NCI-H774 (cell line): ENCODE measurements around the gene TIGD1.

ENCODE experiments used
- DNase-seq: peaks from one replicate; lab custom pipeline; 2025; lab: John Stamatoyannopoulos, UW

Gene TIGD1

GRCh38 chr2:232523682-232524597 is 26.4 kb downstream of the TIGD1 start:
- no peak for DNase-seq

GRCh38 chr2:232523402-232523681 is 27.0 kb downstream of the TIGD1 start:
- DNase-seq = no peak

GRCh38 chr2:232522623-232523401 is 27.5 kb downstream of the TIGD1 start:
- DNase-seq = no peak

GRCh38 chr2:232521959-232522622 is 28.3 kb downstream of the TIGD1 start:
- no peak for DNase-seq

GRCh38 chr2:232521098-232521497 is 29.3 kb downstream of the TIGD1 start:
- DNase-seq = no peak

GRCh38 chr2:232520489-232520888 is 29.9 kb downstream of the TIGD1 start:
- DNase-seq = no peak

GRCh38 chr2:232519581-232520438 is 30.5 kb downstream of the TIGD1 start, which contains the start of gene PRSS56:
PRSS56 (plus strand) TSS chr2:232520388; CDS start chr2:232520599, 211 bp downstream.
- DNase-seq = no peak

GRCh38 chr2:232518844-232519243 is 31.5 kb downstream of the TIGD1 start:
- DNase-seq = no peak

- no peak for DNase-seq
Measured at GRCh38 chr2:232516551-232516950, 33.8 kb downstream of the TIGD1 start.

GRCh38 chr2:232515639-232516038 is 34.7 kb downstream of the TIGD1 start:
- no peak for DNase-seq

GRCh38 chr2:232513353-232513752 is 37.0 kb downstream of the TIGD1 start:
- DNase-seq = no peak

GRCh38 chr2:232512602-232513001 is 37.8 kb downstream of the TIGD1 start:
- no peak for DNase-seq

GRCh38 chr2:232511336-232511890 is 38.9 kb downstream of the TIGD1 start:
- DNase-seq = no peak

GRCh38 chr2:232508251-232508650 is 42.1 kb downstream of the TIGD1 start:
- DNase-seq = no peak

- DNase-seq = no peak
Measured at GRCh38 chr2:232506709-232507108, 43.6 kb downstream of the TIGD1 start.

- no peak for DNase-seq
Measured at GRCh38 chr2:232505856-232506255, 44.5 kb downstream of the TIGD1 start.

- DNase-seq = no peak
Measured at GRCh38 chr2:232504438-232504837, 45.9 kb downstream of the TIGD1 start.

GRCh38 chr2:232503809-232504323 is 46.5 kb downstream of the TIGD1 start:
- DNase-seq = no peak

- DNase-seq = peak; percentile 15
Measured at GRCh38 chr2:232502911-232503808, 47.2 kb downstream of the TIGD1 start.

GRCh38 chr2:232502511-232502910 is 47.8 kb downstream of the TIGD1 start:
- DNase-seq = no peak
